MM.1S (cell line): Measurements from ENCODE around the gene EVI2A.

Experiments used
- EZH2 ChIP-seq: fragments of 300-600 bp; sonication (generic); optimal IDR thresholded peaks from 2 replicates; pipeline ENCODE3; 2017; ENCODE audit warnings: low read depth, mild to moderate bottlenecking, antibody characterized with exemption, low read length, mixed read lengths
- TF ChIP-seq, protein P1 (sequence below): fragments of 300-600 bp; sonication (generic); IDR thresholded peaks from 2 replicates; pipeline ENCODE4 v1.5.1; 2016; ENCODE audit warnings: antibody characterized with exemption, low read length, mixed read lengths

DNA sequence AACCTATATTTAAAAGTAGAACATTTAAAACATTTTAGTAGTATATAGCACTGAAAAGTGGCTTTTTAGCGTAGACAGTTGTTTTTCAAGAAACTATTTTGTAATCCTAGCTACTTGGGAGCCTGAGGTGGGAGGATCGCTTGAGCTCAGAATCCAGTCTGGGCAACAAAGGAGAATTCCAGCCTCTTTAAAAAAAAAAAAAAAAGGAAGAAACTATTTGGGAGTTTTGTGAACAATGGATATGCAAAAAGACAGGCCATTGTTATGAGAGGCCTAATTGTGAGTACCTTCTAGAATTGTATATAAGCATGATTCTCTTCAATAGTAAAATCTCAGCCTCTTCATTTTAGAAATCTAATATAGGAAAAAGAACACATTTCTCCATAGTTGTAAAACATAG, 42.0 kb downstream of the EVI2A start:
- TF ChIP-seq, protein P1, sequence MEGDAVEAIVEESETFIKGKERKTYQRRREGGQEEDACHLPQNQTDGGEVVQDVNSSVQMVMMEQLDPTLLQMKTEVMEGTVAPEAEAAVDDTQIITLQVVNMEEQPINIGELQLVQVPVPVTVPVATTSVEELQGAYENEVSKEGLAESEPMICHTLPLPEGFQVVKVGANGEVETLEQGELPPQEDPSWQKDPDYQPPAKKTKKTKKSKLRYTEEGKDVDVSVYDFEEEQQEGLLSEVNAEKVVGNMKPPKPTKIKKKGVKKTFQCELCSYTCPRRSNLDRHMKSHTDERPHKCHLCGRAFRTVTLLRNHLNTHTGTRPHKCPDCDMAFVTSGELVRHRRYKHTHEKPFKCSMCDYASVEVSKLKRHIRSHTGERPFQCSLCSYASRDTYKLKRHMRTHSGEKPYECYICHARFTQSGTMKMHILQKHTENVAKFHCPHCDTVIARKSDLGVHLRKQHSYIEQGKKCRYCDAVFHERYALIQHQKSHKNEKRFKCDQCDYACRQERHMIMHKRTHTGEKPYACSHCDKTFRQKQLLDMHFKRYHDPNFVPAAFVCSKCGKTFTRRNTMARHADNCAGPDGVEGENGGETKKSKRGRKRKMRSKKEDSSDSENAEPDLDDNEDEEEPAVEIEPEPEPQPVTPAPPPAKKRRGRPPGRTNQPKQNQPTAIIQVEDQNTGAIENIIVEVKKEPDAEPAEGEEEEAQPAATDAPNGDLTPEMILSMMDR = no peak
- no peak for TF ChIP-seq EZH2
